Stimulated activated CD4-positive, alpha-beta T cell treated with anti-CD3 and anti-CD28 coated beads, Interleukin-12 subunit alpha, Interleukin-12 subunit beta, amount 100 ng/mL, for 48 hours (primary cell): ENCODE results near the gene UQCRQ.

Source experiments
- DNase-seq, 3 donors: peaks; one replicate each; pipeline ENCODE4 v3.0.0-alpha.2; 2020; ENCODE audit warnings: low read depth in 2 of 3, low spot score in 1 of 3

Gene UQCRQ

DNA sequence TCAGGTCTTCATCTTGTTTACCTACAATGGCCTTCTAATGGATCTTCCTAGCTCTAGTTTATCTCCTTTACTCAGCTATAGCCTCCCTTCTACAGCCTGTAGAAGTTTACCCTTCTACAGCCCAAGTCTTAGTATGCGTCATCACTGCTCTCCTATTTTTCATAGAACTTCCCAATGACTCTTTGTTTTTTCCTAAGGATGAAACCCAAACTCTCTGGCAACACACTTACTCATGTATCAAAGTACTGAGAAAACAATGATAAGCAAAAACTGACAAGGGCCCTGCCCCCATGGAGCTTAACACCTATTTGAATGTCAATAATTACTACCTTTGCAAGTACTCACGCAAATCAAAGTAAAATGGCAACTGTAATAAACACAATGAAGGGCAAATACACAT lies 40.7 kb downstream of the UQCRQ start:
- no peak for DNase-seq

GRCh38 chr5:132909702-132910101 lies 43.3 kb downstream of the UQCRQ start:
- DNase-seq: no peak

GRCh38 chr5:132915681-132916080 lies 49.2 kb downstream of the UQCRQ start:
- DNase-seq: no peak

DNA sequence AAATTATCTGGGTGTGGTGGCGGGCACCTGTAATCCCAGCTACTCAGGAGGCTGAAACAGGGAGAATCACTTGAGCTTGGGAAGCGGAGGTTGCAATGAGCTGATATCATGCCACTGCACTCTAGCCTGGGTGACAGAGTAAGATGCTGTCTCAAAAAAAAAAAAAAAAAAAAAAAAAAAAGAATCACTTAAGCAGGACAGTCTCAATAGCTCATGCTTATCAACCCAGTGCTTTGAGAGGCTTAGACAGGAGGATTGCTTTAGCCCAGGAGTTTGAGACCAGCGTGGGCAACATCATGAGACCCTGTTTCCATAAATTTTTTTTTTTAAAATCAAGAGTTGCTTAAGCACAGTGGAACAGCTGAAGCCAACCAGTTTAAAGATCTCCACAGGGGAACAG lies 49.6 kb downstream of the UQCRQ start:
- DNase-seq: no peak
